ENCODE results near the gene CADM2. TPM values are rescaled to one million over a fixed set of nuclear protein-coding genes. Genes with fewer than 3 reads are reported as not detected.
"Not testable (repeated sequence)": the region's sequence is repeated elsewhere in the genome, so short reads cannot be mapped to it uniquely, and the experiment has no call there.

Gene CADM2
- total and polyA plus RNA-seq, 4 donors: 42.2 to 133 (median 81.1) TPM

- H3K27ac ChIP-seq (ENCODE audit: low read depth, low read length): no peak overlapping the region
Measured at GRCh38 chr3:85960793-85961192, 1002.0 kb downstream of the CADM2 start.

GRCh38 chr3:85977615-85978338 lies 1019.0 kb downstream of the CADM2 start:
- no peak overlapping the region for H3K27ac ChIP-seq (ENCODE audit: low read depth, low read length)

More at GRCh38 chr3:85960793-85961192, 1002.0 kb downstream of the CADM2 start:
- H3K27me3 ChIP-seq (ENCODE audit: control insufficient read depth, insufficient read depth, low read length): no peaks in the 10 kb centered on the region
- no peaks in the 10 kb centered on the region for H3K9me3 ChIP-seq (ENCODE audit: control insufficient read depth, insufficient read depth, low read length)
- no peak for DNase-seq (ENCODE audit: low read depth in 4 of 6, low spot score in 6 of 6)
- no peaks in the 10 kb centered on the region for H3K4me1 ChIP-seq (ENCODE audit: control insufficient read depth, insufficient read depth, low read length)
- H3K36me3 ChIP-seq (ENCODE audit: control insufficient read depth, insufficient read depth, low read length): no peaks in the 10 kb centered on the region
- H3K4me3 ChIP-seq (ENCODE audit: low read depth, low read length): no peak overlapping the region

GRCh38 chr3:85979034-85979433 lies 1020.2 kb downstream of the CADM2 start:
- DNase-seq (ENCODE audit: low read depth in 4 of 6, low spot score in 6 of 6): peak in 1 of 6 donors; percentile 45
- Histone ChIP-seq H3K27ac (ENCODE audit: low read depth, low read length) (no peak overlapping the region), H3K4me1 (ENCODE audit: control insufficient read depth, insufficient read depth, low read length) (no peaks in the 10 kb centered on the region), H3K4me3 (ENCODE audit: low read depth, low read length) (no peak overlapping the region), H3K36me3 (ENCODE audit: control insufficient read depth, insufficient read depth, low read length) (no peaks in the 10 kb centered on the region), H3K9me3 (ENCODE audit: control insufficient read depth, insufficient read depth, low read length) (no peaks in the 10 kb centered on the region), H3K27me3 (ENCODE audit: control insufficient read depth, insufficient read depth, low read length) (no peaks in the 10 kb centered on the region)

More at GRCh38 chr3:85977615-85978338, 1019.0 kb downstream of the CADM2 start:
- Histone ChIP-seq H3K4me3 (ENCODE audit: low read depth, low read length) (no peak overlapping the region), H3K27me3 (ENCODE audit: control insufficient read depth, insufficient read depth, low read length) (no peaks in the 10 kb centered on the region), H3K36me3 (ENCODE audit: control insufficient read depth, insufficient read depth, low read length) (no peaks in the 10 kb centered on the region), H3K4me1 (ENCODE audit: control insufficient read depth, insufficient read depth, low read length) (no peaks in the 10 kb centered on the region), H3K9me3 (ENCODE audit: control insufficient read depth, insufficient read depth, low read length) (no peaks in the 10 kb centered on the region)
- peak in 1 of 6 donors; percentile 41 for DNase-seq (ENCODE audit: low read depth in 4 of 6, low spot score in 6 of 6)
- WGBS (ENCODE audit: insufficient coverage): 50% methylated on average over 2 of the region's 6 CpGs

- H3K36me3 ChIP-seq (ENCODE audit: control insufficient read depth, insufficient read depth, low read length); H3K4me1 ChIP-seq (ENCODE audit: control insufficient read depth, insufficient read depth, low read length); H3K27me3 ChIP-seq (ENCODE audit: control insufficient read depth, insufficient read depth, low read length); DNase-seq (ENCODE audit: low read depth in 4 of 6, low spot score in 6 of 6); H3K4me3 ChIP-seq (ENCODE audit: low read depth, low read length); H3K27ac ChIP-seq (ENCODE audit: low read depth, low read length); H3K9me3 ChIP-seq (ENCODE audit: control insufficient read depth, insufficient read depth, low read length): not testable (repeated sequence)
- 100% methylated on average over 4 of the region's 10 CpGs for WGBS (ENCODE audit: insufficient coverage)
Measured at GRCh38 chr3:85989581-85989980, 1030.8 kb downstream of the CADM2 start.

GRCh38 chr3:86029590-86029989 lies 1070.8 kb downstream of the CADM2 start:
- Histone ChIP-seq H3K9me3 (ENCODE audit: control insufficient read depth, insufficient read depth, low read length) (no peaks in the 10 kb centered on the region), H3K27ac (ENCODE audit: low read depth, low read length) (no peak overlapping the region), H3K27me3 (ENCODE audit: control insufficient read depth, insufficient read depth, low read length) (no peaks in the 10 kb centered on the region), H3K4me3 (ENCODE audit: low read depth, low read length) (no peak overlapping the region), H3K4me1 (ENCODE audit: control insufficient read depth, insufficient read depth, low read length) (no peaks in the 10 kb centered on the region), H3K36me3 (ENCODE audit: control insufficient read depth, insufficient read depth, low read length) (no peaks in the 10 kb centered on the region)
- WGBS (ENCODE audit: insufficient coverage): no CpG with 5 or more reads among the region's 1 CpG
- no peak for DNase-seq (ENCODE audit: low read depth in 4 of 6, low spot score in 6 of 6)

- Histone ChIP-seq H3K4me1 (ENCODE audit: control insufficient read depth, insufficient read depth, low read length) (no peaks in the 10 kb centered on the region), H3K27ac (ENCODE audit: low read depth, low read length) (no peak overlapping the region), H3K4me3 (ENCODE audit: low read depth, low read length) (no peak overlapping the region), H3K36me3 (ENCODE audit: control insufficient read depth, insufficient read depth, low read length) (no peaks in the 10 kb centered on the region), H3K27me3 (ENCODE audit: control insufficient read depth, insufficient read depth, low read length) (no peaks in the 10 kb centered on the region), H3K9me3 (ENCODE audit: control insufficient read depth, insufficient read depth, low read length) (peaks cover 2% of the 10 kb centered on the region)
- no peak for DNase-seq (ENCODE audit: low read depth in 4 of 6, low spot score in 6 of 6)
Measured at GRCh38 chr3:86037916-86038315, 1079.1 kb downstream of the CADM2 start.

GRCh38 chr3:86046436-86047136 lies 1087.8 kb downstream of the CADM2 start:
- Histone ChIP-seq H3K9me3 (ENCODE audit: control insufficient read depth, insufficient read depth, low read length) (no peaks in the 10 kb centered on the region), H3K27me3 (ENCODE audit: control insufficient read depth, insufficient read depth, low read length) (no peaks in the 10 kb centered on the region), H3K27ac (ENCODE audit: low read depth, low read length) (no peak overlapping the region), H3K36me3 (ENCODE audit: control insufficient read depth, insufficient read depth, low read length) (no peaks in the 10 kb centered on the region), H3K4me3 (ENCODE audit: low read depth, low read length) (no peak overlapping the region), H3K4me1 (ENCODE audit: control insufficient read depth, insufficient read depth, low read length) (no peaks in the 10 kb centered on the region)
- DNase-seq (ENCODE audit: low read depth in 4 of 6, low spot score in 6 of 6): no peak
- 100% methylated on average over 1 of the region's 6 CpGs for WGBS (ENCODE audit: insufficient coverage)

GRCh38 chr3:86047161-86047560 lies 1088.4 kb downstream of the CADM2 start:
- no peaks in the 10 kb centered on the region for H3K9me3 ChIP-seq (ENCODE audit: control insufficient read depth, insufficient read depth, low read length)
- no peaks in the 10 kb centered on the region for H3K4me1 ChIP-seq (ENCODE audit: control insufficient read depth, insufficient read depth, low read length)
- no CpG with 5 or more reads among the region's 1 CpG for WGBS (ENCODE audit: insufficient coverage)
- no peak overlapping the region for H3K4me3 ChIP-seq (ENCODE audit: low read depth, low read length)
- no peaks in the 10 kb centered on the region for H3K36me3 ChIP-seq (ENCODE audit: control insufficient read depth, insufficient read depth, low read length)
- DNase-seq (ENCODE audit: low read depth in 4 of 6, low spot score in 6 of 6): no peak
- H3K27me3 ChIP-seq (ENCODE audit: control insufficient read depth, insufficient read depth, low read length): no peaks in the 10 kb centered on the region
- no peak overlapping the region for H3K27ac ChIP-seq (ENCODE audit: low read depth, low read length)

GRCh38 chr3:86051058-86051457 lies 1092.3 kb downstream of the CADM2 start:
- no peak overlapping the region for H3K27ac ChIP-seq (ENCODE audit: low read depth, low read length)
- H3K36me3 ChIP-seq (ENCODE audit: control insufficient read depth, insufficient read depth, low read length): no peaks in the 10 kb centered on the region
- no peaks in the 10 kb centered on the region for H3K27me3 ChIP-seq (ENCODE audit: control insufficient read depth, insufficient read depth, low read length)
- no peak overlapping the region for H3K4me3 ChIP-seq (ENCODE audit: low read depth, low read length)
- DNase-seq (ENCODE audit: low read depth in 4 of 6, low spot score in 6 of 6): no peak
- 88% methylated on average over 1 of the region's 1 CpG for WGBS (ENCODE audit: insufficient coverage)
- no peaks in the 10 kb centered on the region for H3K4me1 ChIP-seq (ENCODE audit: control insufficient read depth, insufficient read depth, low read length)
- H3K9me3 ChIP-seq (ENCODE audit: control insufficient read depth, insufficient read depth, low read length): no peaks in the 10 kb centered on the region

GRCh38 chr3:86056032-86056431 lies 1097.2 kb downstream of the CADM2 start:
- DNase-seq (ENCODE audit: low read depth in 4 of 6, low spot score in 6 of 6): peak in 1 of 6 donors; percentile 17
- Histone ChIP-seq H3K27me3 (ENCODE audit: control insufficient read depth, insufficient read depth, low read length) (no peaks in the 10 kb centered on the region), H3K4me3 (ENCODE audit: low read depth, low read length) (no peak overlapping the region), H3K4me1 (ENCODE audit: control insufficient read depth, insufficient read depth, low read length) (no peaks in the 10 kb centered on the region), H3K27ac (ENCODE audit: low read depth, low read length) (no peak overlapping the region), H3K9me3 (ENCODE audit: control insufficient read depth, insufficient read depth, low read length) (no peaks in the 10 kb centered on the region), H3K36me3 (ENCODE audit: control insufficient read depth, insufficient read depth, low read length) (no peaks in the 10 kb centered on the region)
- WGBS (ENCODE audit: insufficient coverage): no CpG with 5 or more reads among the region's 4 CpGs
